ENCODE data around the gene KRT78.

Gene KRT78

DNA sequence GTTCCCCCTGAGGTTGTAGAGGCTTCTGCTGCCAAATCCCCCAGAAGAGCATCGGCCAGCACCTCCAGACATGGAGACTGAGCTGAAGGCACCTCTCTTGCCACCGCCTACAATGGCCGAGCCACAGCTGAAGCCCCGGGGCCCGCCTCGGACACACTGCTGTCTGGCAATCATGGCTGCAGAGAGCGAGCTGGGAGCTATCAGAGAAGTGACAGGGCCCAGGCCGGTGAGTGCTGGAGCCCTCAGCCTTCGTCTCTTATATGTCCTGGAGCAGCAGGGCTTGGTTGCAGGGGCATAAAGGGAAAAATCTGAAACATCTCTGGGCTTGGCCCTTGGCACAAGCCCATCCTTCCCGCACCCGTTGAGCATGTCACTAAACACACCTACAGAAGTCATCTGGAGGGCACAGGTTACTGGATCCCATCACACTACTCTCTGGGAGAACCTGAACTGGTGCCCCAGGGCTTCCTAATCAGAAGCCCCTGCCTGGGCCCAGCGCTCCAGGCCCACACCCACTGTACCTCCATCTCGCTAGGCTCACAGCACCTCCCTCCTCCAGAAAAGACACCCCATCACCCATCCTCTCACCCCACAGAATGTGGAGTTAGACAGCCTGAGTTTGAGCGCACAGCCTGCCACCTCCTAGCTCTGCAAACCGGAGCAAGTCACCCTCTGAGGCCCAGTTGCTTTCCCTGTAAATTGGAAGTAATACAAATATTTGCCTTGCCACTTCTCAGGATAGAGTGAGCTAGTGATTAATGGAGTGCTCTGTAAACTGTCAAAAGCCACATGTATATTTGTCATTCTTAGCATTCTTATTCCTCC is 34.7 kb downstream of the KRT78 start, which contains the start of gene KRT4:
KRT4 (minus strand) TSS at position 232 of the 825 bp plus-strand sequence; CDS start at position 174, 58 bp downstream.
- H3K4me3 ChIP-seq (ENCODE audit: control insufficient read depth, low read depth, low read length): no peak within 1 kb of the TSS
- no peak for DNase-seq (ENCODE audit: low read depth)
- TF ChIP-seq, protein P1, sequence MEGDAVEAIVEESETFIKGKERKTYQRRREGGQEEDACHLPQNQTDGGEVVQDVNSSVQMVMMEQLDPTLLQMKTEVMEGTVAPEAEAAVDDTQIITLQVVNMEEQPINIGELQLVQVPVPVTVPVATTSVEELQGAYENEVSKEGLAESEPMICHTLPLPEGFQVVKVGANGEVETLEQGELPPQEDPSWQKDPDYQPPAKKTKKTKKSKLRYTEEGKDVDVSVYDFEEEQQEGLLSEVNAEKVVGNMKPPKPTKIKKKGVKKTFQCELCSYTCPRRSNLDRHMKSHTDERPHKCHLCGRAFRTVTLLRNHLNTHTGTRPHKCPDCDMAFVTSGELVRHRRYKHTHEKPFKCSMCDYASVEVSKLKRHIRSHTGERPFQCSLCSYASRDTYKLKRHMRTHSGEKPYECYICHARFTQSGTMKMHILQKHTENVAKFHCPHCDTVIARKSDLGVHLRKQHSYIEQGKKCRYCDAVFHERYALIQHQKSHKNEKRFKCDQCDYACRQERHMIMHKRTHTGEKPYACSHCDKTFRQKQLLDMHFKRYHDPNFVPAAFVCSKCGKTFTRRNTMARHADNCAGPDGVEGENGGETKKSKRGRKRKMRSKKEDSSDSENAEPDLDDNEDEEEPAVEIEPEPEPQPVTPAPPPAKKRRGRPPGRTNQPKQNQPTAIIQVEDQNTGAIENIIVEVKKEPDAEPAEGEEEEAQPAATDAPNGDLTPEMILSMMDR (conservative IDR thresholded peaks at IDR 0.05; ENCODE audit: control insufficient read depth, insufficient read depth, low read depth, low read length): no peak

DNA sequence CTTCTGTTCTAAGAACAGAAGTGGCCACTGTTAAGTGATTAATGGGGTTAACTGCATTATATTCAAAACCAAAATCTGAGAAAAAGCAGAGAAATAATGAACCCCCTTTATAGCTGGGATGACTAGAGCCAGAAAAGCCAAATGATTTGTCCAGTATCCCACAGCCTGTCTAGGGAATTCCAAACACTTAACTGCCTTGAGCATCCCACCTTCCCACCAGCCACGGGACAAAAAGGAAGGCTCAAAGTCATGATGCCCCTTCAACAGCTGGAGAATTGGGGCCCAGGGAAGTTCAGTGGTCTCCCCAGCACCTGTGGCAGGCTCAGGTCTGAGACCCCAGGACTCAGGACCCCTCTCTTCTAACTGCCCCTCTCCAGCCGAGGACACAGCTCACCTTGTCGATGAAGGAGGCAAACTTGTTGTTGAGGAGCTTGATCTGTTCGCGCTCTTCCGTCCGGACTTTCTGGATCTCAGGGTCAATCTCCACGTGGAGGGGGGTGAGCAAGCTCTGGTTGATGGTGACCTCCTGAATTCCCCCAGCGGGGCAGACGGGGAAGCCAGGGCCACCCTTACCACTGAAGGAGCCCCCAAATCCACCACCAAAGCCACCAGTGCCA is 35.5 kb downstream of the KRT78 start:
- no peak for DNase-seq (ENCODE audit: low read depth)
- TF ChIP-seq, protein P1 (conservative IDR thresholded peaks at IDR 0.05; ENCODE audit: control insufficient read depth, insufficient read depth, low read depth, low read length): no peak

DNA sequence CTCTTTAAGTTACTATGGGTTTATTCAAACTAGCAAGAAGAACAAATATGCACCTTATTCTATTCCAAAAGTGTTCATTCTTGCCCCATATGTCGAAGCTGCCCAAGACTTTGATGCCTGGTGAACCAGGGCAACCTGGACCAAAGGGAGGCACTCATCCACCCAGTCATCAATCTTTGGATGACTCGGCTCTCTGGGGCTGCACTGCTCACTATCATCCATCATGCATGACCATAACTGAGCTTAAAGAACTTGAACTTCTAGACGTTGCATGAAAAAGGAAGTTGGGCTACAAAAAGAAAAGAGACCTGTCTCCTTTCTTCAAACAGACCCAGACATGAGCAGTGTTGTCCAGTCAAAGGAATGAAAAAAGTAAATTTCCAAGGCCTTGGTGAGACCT is 36.0 kb downstream of the KRT78 start:
- TF ChIP-seq, protein P1 (conservative IDR thresholded peaks at IDR 0.05; ENCODE audit: control insufficient read depth, insufficient read depth, low read depth, low read length): no peak
- no peak overlapping the region for H3K4me3 ChIP-seq (ENCODE audit: control insufficient read depth, low read depth, low read length)
- no peak for DNase-seq (ENCODE audit: low read depth)

More for the DNA sequence above, 35.5 kb downstream of the KRT78 start:
- no peak overlapping the region for H3K4me3 ChIP-seq (ENCODE audit: control insufficient read depth, low read depth, low read length)

DNA sequence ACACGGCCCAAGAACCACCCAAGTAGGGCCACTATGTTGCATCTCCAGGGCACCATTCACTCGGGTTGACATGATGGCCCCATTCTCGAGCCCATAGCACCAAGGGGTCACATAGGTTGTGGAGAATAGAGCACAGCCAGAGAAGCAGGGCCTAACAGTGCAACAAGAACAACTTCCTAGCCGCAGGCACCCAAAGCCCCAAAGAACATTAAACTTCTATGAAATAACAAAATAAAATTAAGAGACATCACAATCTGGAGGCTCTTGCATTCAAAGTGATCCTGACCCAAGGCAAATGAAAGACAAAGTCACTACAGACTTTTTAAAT is 36.8 kb downstream of the KRT78 start:
- H3K4me3 ChIP-seq (ENCODE audit: control insufficient read depth, low read depth, low read length): no peak overlapping the region
- DNase-seq (ENCODE audit: low read depth): no peak
- TF ChIP-seq, protein P1 (conservative IDR thresholded peaks at IDR 0.05; ENCODE audit: control insufficient read depth, insufficient read depth, low read depth, low read length): no peak

DNA sequence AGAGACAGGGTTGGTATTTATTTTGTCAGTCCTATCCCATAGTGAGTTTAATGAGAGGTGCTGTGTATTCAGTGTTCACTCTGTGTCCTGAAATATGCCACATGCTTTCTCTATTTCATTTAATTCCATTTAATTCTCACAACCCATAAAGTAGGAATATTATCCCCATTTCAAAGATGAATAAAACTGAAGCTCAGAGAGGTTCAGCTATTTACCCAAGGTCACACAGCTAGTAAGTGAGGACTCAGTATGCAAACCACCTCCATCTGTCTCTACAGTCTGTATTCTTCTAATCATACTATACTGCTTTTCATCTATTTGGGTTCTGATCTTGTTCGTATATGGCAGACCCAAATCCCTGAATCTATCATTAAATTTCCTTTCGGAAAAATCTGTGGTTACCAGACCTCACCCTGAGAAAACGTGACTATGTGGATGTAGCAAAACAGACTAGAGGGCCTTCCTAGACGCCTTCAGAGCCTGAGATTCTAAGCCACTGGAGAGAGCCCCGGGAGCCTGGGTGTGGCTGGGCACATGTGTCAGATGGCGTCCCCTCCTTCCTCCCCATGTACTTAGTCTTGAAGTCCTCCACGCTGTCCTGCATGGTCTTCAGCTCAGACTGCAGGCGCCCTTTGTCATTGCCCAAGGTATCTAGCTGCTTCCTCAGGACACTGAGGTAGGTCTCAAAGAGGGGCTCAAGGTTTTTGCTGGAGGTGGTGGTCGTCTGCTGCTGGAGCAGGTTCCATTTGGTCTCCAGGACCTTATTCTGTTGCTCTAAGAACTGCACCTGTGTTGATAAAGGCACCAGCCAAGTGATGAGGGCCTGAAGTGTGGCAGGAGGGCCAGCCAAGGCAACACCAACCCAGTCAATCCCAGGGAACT is 37.4 kb downstream of the KRT78 start:
- no peak for DNase-seq (ENCODE audit: low read depth)
- TF ChIP-seq, protein P1 (conservative IDR thresholded peaks at IDR 0.05; ENCODE audit: control insufficient read depth, insufficient read depth, low read depth, low read length): no peak
- H3K4me3 ChIP-seq (ENCODE audit: control insufficient read depth, low read depth, low read length): no peak overlapping the region

DNA sequence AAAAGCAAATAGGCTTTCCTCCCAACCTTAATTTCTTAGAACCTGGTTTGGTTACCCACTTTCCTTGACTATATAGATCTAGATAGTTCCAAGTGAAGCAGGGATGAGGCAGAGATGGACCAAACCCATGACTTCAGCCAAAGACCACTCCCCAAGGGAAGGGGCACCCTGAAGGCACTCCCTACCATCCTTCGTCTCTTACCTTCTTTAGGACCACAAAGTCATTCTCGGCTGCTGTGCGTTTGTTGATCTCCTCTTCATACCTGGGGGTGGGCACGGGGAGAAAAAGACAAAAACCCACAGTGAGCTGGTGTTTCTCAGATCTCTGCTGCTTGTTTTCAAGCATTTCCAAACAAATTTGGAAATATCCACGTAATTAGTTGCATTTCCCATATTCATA is 38.2 kb downstream of the KRT78 start:
- TF ChIP-seq, protein P1 (conservative IDR thresholded peaks at IDR 0.05; ENCODE audit: control insufficient read depth, insufficient read depth, low read depth, low read length): no peak
- H3K4me3 ChIP-seq (ENCODE audit: control insufficient read depth, low read depth, low read length): no peak overlapping the region
- DNase-seq (ENCODE audit: low read depth): no peak

Data from fibroblast of mammary gland (primary cell).